Pancreas (tissue), 10 donors: ENCODE measurements around the gene CACNA1G. TPM values are rescaled to one million over a fixed set of nuclear protein-coding genes. Genes with fewer than 3 reads are reported as not detected.

Experiments
- ATAC-seq, 4 donors: fragments of 200-7000 bp; cut with Tn5 transposase; one replicate each; pipeline versions ENCODE4 v1.8.0 to v1.9.1; 2020; ENCODE audit warnings: mild to moderate bottlenecking in 4 of 4, moderate library complexity in 4 of 4
- DNase-seq, 6 donors: peaks; one replicate each; pipeline ENCODE4 v3.0.0-alpha.2; 2020
- FAIRE-seq: peaks from 2 replicates; lab custom pipeline; 2012; peaks lifted over from hg19 to GRCh38; lab: Jason Lieb, UNC
- H3K27ac ChIP-seq, 4 donors: fragments of 200-600 bp; sonication (generic); 1 replicate in 3 of 4; 2 replicates in 1 of 4; pipeline versions ENCODE4 v1.5.0 to v1.8.0; 2020
- H3K27me3 ChIP-seq, 4 donors: fragments of 200-600 bp; one replicate each; pipeline ENCODE4 v1.8.0; 2021
- H3K36me3 ChIP-seq, 3 donors: fragments of 200-600 bp; sonication (generic) in 1 of 3; one replicate each; pipeline versions ENCODE4 v1.5.0 to v1.8.0; 2020 to 2021
- H3K4me1 ChIP-seq, 3 donors: fragments of 200-600 bp; one replicate each; pipeline ENCODE4 v1.8.0; 2021
- H3K4me3 ChIP-seq, 4 donors: fragments of 200-600 bp; sonication (generic) in 2 of 4; one replicate each; pipeline versions ENCODE4 v1.5.0 to v1.8.0; 2020 to 2021
- H3K9me3 ChIP-seq, 4 donors: fragments of 200-600 bp; one replicate each; pipeline ENCODE4 v1.8.0; 2021
- CTCF ChIP-seq, 4 donors: fragments of 200-600 bp; sonication (generic) in 3 of 4; IDR thresholded peaks; one replicate each; pipeline versions ENCODE4 v1.5.0 to v1.8.0; 2021; ENCODE audit warnings: antibody characterized with exemption in 4 of 4
- WGBS, 2 donors: extraction: QIAGEN DNeasy Blood & Tissue Kit; methylation state at CpG; one replicate each; pipeline ENCODE4 v1.1.7; 2013; 5-methylcytosine and 5-hydroxymethylcytosine counted together
- intact Hi-C, 3 donors: fragments of 100-400 bp; cut with DNase I; formaldehyde crosslinking; loops; one replicate each; pipeline versions ENCODE4 v1.11.1 to v1.14.2; 2022
- polyA plus RNA-seq, 2 donors: library from polyadenylated mRNA; stranded (reverse); fragments of 200-250 nt; gene quantifications; one replicate each; pipeline ENCODE4 v1.2.3, GENCODE V29; 2013
- total RNA-seq, 6 donors: library from RNA; stranded (reverse); fragmentation: NEBNext Ultra II Directional in 4 of 6; extraction: Animal tissue kit (Norgen Biotek cat#: 25700) in 4 of 6; gene quantifications; one replicate each; pipeline versions ENCODE4 v1.2.1 to v1.2.4, GENCODE V29; 2021 to 2023
- donor health status: healthy with polysubstance abuse.
- donor health status: DM: no; HTN: no; CAD: no; lungs with moderate emphysema.
- donor health status: DM: no; HTN: no; CAD: no.
- donor health status: control.
- donor health status: control.
- donor health status: Bipolar disorder and iron deficiency.
- donor health status: DM: yes; HTN: yes; CAD: no.
- donor health status: DM: no; HTN: no; CAD: no.
- donor health status: DM: no; HTN: no; CAD: no.
- donor health status: DM: yes; HTN: yes; CAD: no.

The CACNA1G gene
- total and polyA plus RNA-seq, 8 donors, result 0.02 to 0.37 (median 0.09) TPM; not detected in 1

GRCh38 chr17:50631908-50632571, 71.5 kb downstream of the CACNA1G start:
- FAIRE-seq (no peak), ATAC-seq (no peak), DNase-seq (peak in 1 of 6 donors; percentile 6)
- TF ChIP-seq CTCF (IDR thresholded peaks at IDR 0.05), result no peak
- Histone ChIP-seq H3K27me3 (no peaks in the 10 kb centered on the region), H3K36me3 (no peaks in the 10 kb centered on the region), H3K27ac (no peak overlapping the region), H3K9me3 (no peaks in the 10 kb centered on the region), H3K4me1 (peaks cover 0 to 11% (median 6%) of the 10 kb centered on the region in 3 donors), H3K4me3 (no peak overlapping the region)
- intact Hi-C loops, result loop anchor here in 1 of 3 donors (5.0 kb wide), 1 partner anchor 60 kb away; no protein-coding TSS in a partner anchor
- whole genome bisulfite sequencing, 2 donors, result 92 to 95% methylated on average over 9 of the region's 9 CpGs

- FAIRE-seq (no peak), DNase-seq (peak in 2 of 6 donors; percentile 9 to 17), ATAC-seq (no peak)
- Histone ChIP-seq H3K4me1 (peaks cover 0 to 17% (median 8%) of the 10 kb centered on the region in 3 donors), H3K4me3 (no peak overlapping the region), H3K27ac (no peak overlapping the region), H3K9me3 (no peaks in the 10 kb centered on the region), H3K27me3 (no peaks in the 10 kb centered on the region), H3K36me3 (no peaks in the 10 kb centered on the region)
- no peak for TF ChIP-seq CTCF (IDR thresholded peaks at IDR 0.05)
- intact Hi-C loops, result loop anchor here in 1 of 3 donors (5.0 kb wide), 1 partner anchor 60 kb away; no protein-coding TSS in a partner anchor
- WGBS, 2 donors, result 86 to 95% methylated on average over 5 of the region's 5 CpGs
Measured at GRCh38 chr17:50632637-50633036, 72.1 kb downstream of the CACNA1G start.

GRCh38 chr17:50633683-50634082, 73.2 kb downstream of the CACNA1G start:
- peaks cover 9 to 24% (median 19%) of the 10 kb centered on the region in 3 donors for H3K4me1 ChIP-seq
- no peaks in the 10 kb centered on the region for H3K9me3 ChIP-seq
- intact Hi-C loops, result loop anchor here in 1 of 3 donors (5.0 kb wide), 1 partner anchor 59 kb away; no protein-coding TSS in a partner anchor
- H3K27me3 ChIP-seq, result no peaks in the 10 kb centered on the region
- no peak overlapping the region for H3K4me3 ChIP-seq
- DNase-seq (peak in 2 of 6 donors; percentile 9 to 19), ATAC-seq (no peak), FAIRE-seq (no peak)
- H3K27ac ChIP-seq, result no peak overlapping the region
- no peak for TF ChIP-seq CTCF (IDR thresholded peaks at IDR 0.05)
- WGBS, 2 donors, result 93 to 96% methylated on average over 9 of the region's 9 CpGs
- H3K36me3 ChIP-seq, result no peaks in the 10 kb centered on the region

- FAIRE-seq (no peak), ATAC-seq (peak; percentile 56 to 67 (median 62)), DNase-seq (peak; percentile 67 to 87 (median 81))
- intact Hi-C loops, result loop anchor here in 1 of 3 donors (5.0 kb wide), 1 partner anchor 58 kb away; no protein-coding TSS in a partner anchor
- 13 to 18% methylated on average over 40 to 48 of the region's 48 CpGs for whole genome bisulfite sequencing, 2 donors
- Histone ChIP-seq H3K9me3 (no peaks in the 10 kb centered on the region), H3K27me3 (no peaks in the 10 kb centered on the region), H3K36me3 (no peaks in the 10 kb centered on the region), H3K4me3 (peak within 1 kb of the TSS; percentile 26 to 81 (median 53)), H3K27ac (peak within 1 kb of the TSS; percentile 64 to 85 (median 79)), H3K4me1 (peaks cover 14 to 31% (median 26%) of the 10 kb centered on the region in 3 donors)
- TF ChIP-seq CTCF (IDR thresholded peaks at IDR 0.05), result no peak
Measured at GRCh38 chr17:50634224-50634914, 73.9 kb downstream of the CACNA1G start, which contains the start of gene ABCC3. Gene ABCC3, plus strand, starts transcription at chr17:50634881. Its CDS starts 56 bp downstream, at chr17:50634937.
